Peyer's patch (tissue), 4 donors: ENCODE results near the gene PROM1. TPM values are rescaled to one million over a fixed set of nuclear protein-coding genes. Genes with fewer than 3 reads are reported as not detected.

Source experiments
- DNase-seq, 3 donors: peaks; one replicate each; pipeline ENCODE4 v3.0.0-alpha.2; 2017 to 2019
- H3K27ac ChIP-seq, 4 donors: fragments of 200-600 bp; sonication (generic); one replicate each; pipeline ENCODE4 v1.5.1; 2016 to 2019
- H3K27me3 ChIP-seq, 2 donors: fragments of 200-600 bp; sonication (generic); one replicate each; pipeline ENCODE4 v1.5.1; 2019
- H3K36me3 ChIP-seq, 3 donors: fragments of 200-600 bp; sonication (generic); one replicate each; pipeline ENCODE4 v1.5.1; 2016 to 2019
- H3K4me1 ChIP-seq, 4 donors: fragments of 200-600 bp; sonication (generic); one replicate each; pipeline ENCODE4 v1.5.1; 2016 to 2019
- H3K4me3 ChIP-seq, 4 donors: fragments of 200-600 bp; sonication (generic); 1 replicate in 3 of 4; 2 replicates in 1 of 4; pipeline ENCODE4 v1.5.1; 2016 to 2019; ENCODE audit warnings: mild to moderate bottlenecking in 1 of 4
- H3K9me3 ChIP-seq, 4 donors: fragments of 200-600 bp; sonication (generic); one replicate each; pipeline ENCODE4 v1.5.1; 2016 to 2019; ENCODE audit warnings: mild to moderate bottlenecking in 1 of 4
- CTCF ChIP-seq, 6 experiments: fragments of 450-650 bp in 4 of 6; fragments of 200-600 bp in 2 of 6; sonication (generic) in 1 of 6; IDR thresholded peaks; one replicate each; pipeline ENCODE4 v1.5.1; 2017 to 2019; ENCODE audit warnings: antibody characterized with exemption in 6 of 6, mild to moderate bottlenecking in 3 of 6, moderate library complexity in 1 of 6
- POLR2A ChIP-seq, 2 donors: fragments of 450-650 bp; IDR thresholded peaks; one replicate each; pipeline ENCODE4 v1.5.1; 2017; ENCODE audit warnings: antibody characterized with exemption in 2 of 2, mild to moderate bottlenecking in 2 of 2, moderate library complexity in 2 of 2
- total RNA-seq, 4 donors: library from RNA; depleted of rRNA; stranded (reverse); fragments of >200 nt; gene quantifications; one replicate each; pipeline ENCODE4 v1.1.0, GENCODE V29; 2016

Gene PROM1
- total RNA-seq, 4 donors from 2014 or later, result 33.8 to 128 (median 58.9) TPM

GRCh38 chr4:16106956-16107355 lies 23.1 kb upstream of the PROM1 start:
- H3K36me3 ChIP-seq, result no peaks in the 10 kb centered on the region
- H3K4me1 ChIP-seq, result no peaks in the 10 kb centered on the region
- TF ChIP-seq POLR2A (IDR thresholded peaks at IDR 0.05) (no peak), CTCF (IDR thresholded peaks at IDR 0.05) (no peak)
- H3K27ac ChIP-seq, result no peak overlapping the region
- no peaks in the 10 kb centered on the region for H3K27me3 ChIP-seq
- peak in 2 of 3 donors; percentile 51 to 75 for DNase-seq
- no peak overlapping the region for H3K4me3 ChIP-seq
- H3K9me3 ChIP-seq, result no peaks in the 10 kb centered on the region

GRCh38 chr4:16104520-16104919 lies 20.7 kb upstream of the PROM1 start:
- no peak for TF ChIP-seq POLR2A (IDR thresholded peaks at IDR 0.05)
- H3K27me3 ChIP-seq, result no peaks in the 10 kb centered on the region
- no peak overlapping the region for H3K4me3 ChIP-seq

GRCh38 chr4:16102356-16102755 lies 18.5 kb upstream of the PROM1 start:
- Histone ChIP-seq H3K4me3 (no peak overlapping the region), H3K27me3 (no peaks in the 10 kb centered on the region), H3K4me1 (no peaks in the 10 kb centered on the region), H3K36me3 (no peaks in the 10 kb centered on the region), H3K27ac (no peak overlapping the region), H3K9me3 (no peaks in the 10 kb centered on the region)
- no peak for TF ChIP-seq POLR2A (IDR thresholded peaks at IDR 0.05)
- no peak for TF ChIP-seq CTCF (IDR thresholded peaks at IDR 0.05)
- no peak for DNase-seq

More at GRCh38 chr4:16104520-16104919, 20.7 kb upstream of the PROM1 start:
- no peak for DNase-seq
- Histone ChIP-seq H3K27ac (no peak overlapping the region), H3K4me1 (no peaks in the 10 kb centered on the region), H3K9me3 (no peaks in the 10 kb centered on the region), H3K36me3 (no peaks in the 10 kb centered on the region)

GRCh38 chr4:16100833-16101232 lies 17.0 kb upstream of the PROM1 start:
- Histone ChIP-seq H3K27me3 (no peaks in the 10 kb centered on the region), H3K9me3 (no peaks in the 10 kb centered on the region), H3K36me3 (no peaks in the 10 kb centered on the region), H3K4me1 (no peaks in the 10 kb centered on the region), H3K27ac (no peak overlapping the region), H3K4me3 (no peak overlapping the region)
- TF ChIP-seq POLR2A (IDR thresholded peaks at IDR 0.05), result no peak
- TF ChIP-seq CTCF (IDR thresholded peaks at IDR 0.05), result no peak
- no peak for DNase-seq

- no peak overlapping the region for H3K4me3 ChIP-seq
- H3K36me3 ChIP-seq, result no peaks in the 10 kb centered on the region
- DNase-seq, result no peak
- no peaks in the 10 kb centered on the region for H3K27me3 ChIP-seq
- TF ChIP-seq POLR2A (IDR thresholded peaks at IDR 0.05) (no peak), CTCF (IDR thresholded peaks at IDR 0.05) (no peak)
- peaks cover 0 to 3% (median 0%) of the 10 kb centered on the region in 4 donors for H3K4me1 ChIP-seq
- H3K9me3 ChIP-seq, result no peaks in the 10 kb centered on the region
- no peak overlapping the region for H3K27ac ChIP-seq
These were observed 9.0 kb upstream of the PROM1 start for GRCh38 chr4:16092682-16093319.

- Histone ChIP-seq H3K27me3 (no peaks in the 10 kb centered on the region), H3K4me3 (no peak overlapping the region), H3K4me1 (peaks cover 0 to 3% (median 0%) of the 10 kb centered on the region in 4 donors), H3K9me3 (no peaks in the 10 kb centered on the region), H3K36me3 (no peaks in the 10 kb centered on the region), H3K27ac (no peak overlapping the region)
- TF ChIP-seq POLR2A (IDR thresholded peaks at IDR 0.05), result no peak
- TF ChIP-seq CTCF (IDR thresholded peaks at IDR 0.05), result no peak
- DNase-seq, result no peak
These were observed 6.4 kb upstream of the PROM1 start for GRCh38 chr4:16090096-16090705.
